AG04450 (cell line): ENCODE results near the gene LARGE1. TPM values are rescaled to one million over a fixed set of nuclear protein-coding genes. Genes with fewer than 3 reads are reported as not detected.

Experiments used
- CTCF ChIA-PET: fragments of 300-600, 350-600 bp; formaldehyde crosslinking; extraction: SDS; loops from one replicate; lab custom pipeline; 2022; ENCODE audit warnings: antibody characterized with exemption, inconsistent platforms; lab: Charles Lee
- POLR2A ChIA-PET: fragments of 350-600 bp; formaldehyde crosslinking; extraction: SDS; loops from one replicate; lab custom pipeline; 2021; ENCODE audit warnings: antibody characterized with exemption, inconsistent platforms; lab: Yijun Ruan, JAX
- DNase-seq: peaks from one replicate; pipeline ENCODE4 v3.0.0-alpha.2; 2011; ENCODE audit warnings: low read depth, low spot score
- H3K27ac ChIP-seq: one replicate; pipeline ENCODE4 v1.5.1; 2012; ENCODE audit warnings: low read depth, low read length, control low read depth
- H3K27me3 ChIP-seq: one replicate; pipeline ENCODE4 v1.6.0; 2012; ENCODE audit warnings: low read length; ENCODE audit not compliant: control insufficient read depth, insufficient read depth
- H3K4me3 ChIP-seq: 2 replicates; pipeline ENCODE4 v1.5.1; 2011; ENCODE audit warnings: mild to moderate bottlenecking, low read depth, low read length, control low read depth
- H3K9me3 ChIP-seq: 2 replicates; pipeline ENCODE4 v1.5.1; 2012; ENCODE audit warnings: low read length; ENCODE audit not compliant: control insufficient read depth, insufficient read depth
- polyA plus RNA-seq: library from polyadenylated mRNA; depleted of rRNA; stranded (reverse); fragments of >200 nt; gene quantifications from 2 replicates; pipeline ENCODE4 v1.2.3, GENCODE V29; 2011
- TF ChIP-seq, protein P1 (sequence below): IDR thresholded peaks from 2 replicates; pipeline ENCODE4 v1.5.1; 2011; ENCODE audit warnings: low read depth, low read length, control low read depth, inconsistent platforms

The LARGE1 gene
- polyA plus RNA-seq, 1 experiment = 8.4 TPM

- POLR2A ChIA-PET = no interaction called here
- H3K9me3 ChIP-seq = no peaks in the 10 kb centered on the region
- TF ChIP-seq, protein P1, sequence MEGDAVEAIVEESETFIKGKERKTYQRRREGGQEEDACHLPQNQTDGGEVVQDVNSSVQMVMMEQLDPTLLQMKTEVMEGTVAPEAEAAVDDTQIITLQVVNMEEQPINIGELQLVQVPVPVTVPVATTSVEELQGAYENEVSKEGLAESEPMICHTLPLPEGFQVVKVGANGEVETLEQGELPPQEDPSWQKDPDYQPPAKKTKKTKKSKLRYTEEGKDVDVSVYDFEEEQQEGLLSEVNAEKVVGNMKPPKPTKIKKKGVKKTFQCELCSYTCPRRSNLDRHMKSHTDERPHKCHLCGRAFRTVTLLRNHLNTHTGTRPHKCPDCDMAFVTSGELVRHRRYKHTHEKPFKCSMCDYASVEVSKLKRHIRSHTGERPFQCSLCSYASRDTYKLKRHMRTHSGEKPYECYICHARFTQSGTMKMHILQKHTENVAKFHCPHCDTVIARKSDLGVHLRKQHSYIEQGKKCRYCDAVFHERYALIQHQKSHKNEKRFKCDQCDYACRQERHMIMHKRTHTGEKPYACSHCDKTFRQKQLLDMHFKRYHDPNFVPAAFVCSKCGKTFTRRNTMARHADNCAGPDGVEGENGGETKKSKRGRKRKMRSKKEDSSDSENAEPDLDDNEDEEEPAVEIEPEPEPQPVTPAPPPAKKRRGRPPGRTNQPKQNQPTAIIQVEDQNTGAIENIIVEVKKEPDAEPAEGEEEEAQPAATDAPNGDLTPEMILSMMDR = no peak
Observed at GRCh38 chr22:33909075-33909458, 11.2 kb downstream of the LARGE1 start.

GRCh38 chr22:33908171-33909074 lies 11.9 kb downstream of the LARGE1 start:
- H3K27ac ChIP-seq = peak overlapping the region; percentile 52

More at GRCh38 chr22:33909075-33909458, 11.2 kb downstream of the LARGE1 start:
- peak; percentile 51 for DNase-seq
- no peaks in the 10 kb centered on the region for H3K27me3 ChIP-seq
- CTCF ChIA-PET = interaction anchor here (1.1 to 1.5 kb wide), 2 partner anchors 10 to 14 kb away, joined by 6 to 8 read pairs; no protein-coding TSS in a partner anchor
- no peak overlapping the region for H3K4me3 ChIP-seq
- peak overlapping the region; percentile 52 for H3K27ac ChIP-seq

GRCh38 chr22:33906954-33907353 lies 13.3 kb downstream of the LARGE1 start:
- POLR2A ChIA-PET = no interaction called here
- CTCF ChIA-PET = interaction anchor here (0.5 to 0.6 kb wide), 2 partner anchors 694 to 1325 kb away, joined by 3 to 4 read pairs; no protein-coding TSS in a partner anchor

More at GRCh38 chr22:33908171-33909074, 11.9 kb downstream of the LARGE1 start:
- Histone ChIP-seq H3K4me3 (no peak overlapping the region), H3K9me3 (no peaks in the 10 kb centered on the region), H3K27me3 (no peaks in the 10 kb centered on the region)
- CTCF ChIA-PET = interaction anchor here (0.6 to 1.5 kb wide), 3 partner anchors 10 to 232 kb away, joined by 3 to 8 read pairs (median 6); no protein-coding TSS in a partner anchor
- no peak for DNase-seq
- POLR2A ChIA-PET = no interaction called here
- TF ChIP-seq, protein P1 = no peak

DNA sequence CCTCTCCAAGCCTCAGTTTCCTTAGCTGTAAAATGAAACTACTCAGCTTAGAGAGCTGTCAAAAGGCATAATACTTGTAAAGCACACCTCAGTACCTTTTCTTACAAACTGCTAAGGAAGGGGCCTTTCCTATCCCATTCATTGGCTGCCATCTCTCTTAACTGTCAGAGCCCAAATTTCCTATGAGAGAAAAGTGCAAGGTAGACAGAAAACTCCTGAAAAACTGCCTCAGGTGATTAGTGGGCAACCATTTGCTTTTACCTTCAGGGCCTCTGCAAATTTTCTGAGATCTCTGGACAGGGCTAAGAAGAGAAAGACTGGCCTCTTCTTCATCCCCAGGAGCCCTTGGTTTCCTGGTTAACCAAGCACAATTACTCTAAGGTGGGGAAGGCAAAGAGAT lies 13.8 kb downstream of the LARGE1 start:
- POLR2A ChIA-PET = no interaction called here
- CTCF ChIA-PET = interaction anchor here (0.6 kb wide), 1 partner anchor 1325 kb away, joined by 3 read pairs; no protein-coding TSS in a partner anchor
- DNase-seq = no peak
- H3K9me3 ChIP-seq = no peaks in the 10 kb centered on the region
- H3K27me3 ChIP-seq = no peaks in the 10 kb centered on the region
- H3K27ac ChIP-seq = no peak overlapping the region
- TF ChIP-seq, protein P1 = no peak
- no peak overlapping the region for H3K4me3 ChIP-seq

More at GRCh38 chr22:33906954-33907353, 13.3 kb downstream of the LARGE1 start:
- Histone ChIP-seq H3K4me3 (no peak overlapping the region), H3K9me3 (no peaks in the 10 kb centered on the region), H3K27ac (no peak overlapping the region), H3K27me3 (no peaks in the 10 kb centered on the region)
- DNase-seq = no peak
- TF ChIP-seq, protein P1 = no peak

DNA sequence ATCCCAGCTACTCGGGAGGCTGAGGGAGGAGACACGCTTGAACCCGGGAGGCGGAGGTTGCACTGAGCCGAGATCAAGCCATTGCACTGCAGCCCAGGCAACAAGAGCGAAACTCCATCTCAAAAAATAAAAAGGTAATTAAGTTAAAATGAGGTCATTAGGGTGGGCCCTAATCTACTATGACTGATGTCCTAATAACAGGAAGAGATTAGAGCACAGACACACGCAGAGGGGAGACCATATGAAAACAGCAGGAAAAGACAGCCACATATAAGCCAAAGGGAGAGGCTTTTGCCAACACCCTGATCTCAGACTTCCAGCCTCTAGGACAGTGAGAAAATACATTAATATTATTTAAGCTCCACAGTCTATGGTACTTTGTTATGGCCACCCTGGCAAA lies 17.3 kb downstream of the LARGE1 start:
- Histone ChIP-seq H3K27ac (no peak overlapping the region), H3K27me3 (no peaks in the 10 kb centered on the region), H3K4me3 (no peak overlapping the region), H3K9me3 (no peaks in the 10 kb centered on the region)
- DNase-seq = no peak
- ChIA-PET CTCF (no interaction called here), POLR2A (no interaction called here)
- TF ChIP-seq, protein P1 = no peak
